Endothelial cell of umbilical vein (primary cell): Measurements from ENCODE around the gene MAL. TPM values are rescaled to one million over a fixed set of nuclear protein-coding genes. Genes with fewer than 3 reads are reported as not detected.

Experiments
- BruUV-seq: library from RNA; stranded (reverse); fragments of 400-500 nt; replicated peaks from 2 replicates; lab custom pipeline; 2021; lab: Mats Ljungman, UMichigan
- CTCF ChIA-PET: fragments of 300-600, 350-600 bp; sonication (Branson Sonifier 250); formaldehyde crosslinking; loops from one replicate; lab custom pipeline; 2021; ENCODE audit warnings: antibody characterized with exemption, inconsistent platforms; lab: Charles Lee
- POLR2A ChIA-PET: fragments of 300-600, 350-600 bp; sonication (Branson Sonifier 250); formaldehyde crosslinking; loops from one replicate; lab custom pipeline; 2021; ENCODE audit warnings: antibody characterized with exemption, inconsistent platforms; lab: Charles Lee
- DNase-seq: peaks from one replicate; pipeline ENCODE4 v3.0.0-alpha.2; 2011; ENCODE audit warnings: low read depth, low spot score
- FAIRE-seq: peaks from 2 replicates; lab custom pipeline; 2011; peaks lifted over from hg19 to GRCh38; lab: Jason Lieb, UNC
- H2AFZ ChIP-seq: 2 replicates; pipeline ENCODE4 v1.6.0; 2012; ENCODE audit warnings: low read depth, low read length, control low read depth, inconsistent platforms
- H3K27ac ChIP-seq: 2 replicates; pipeline ENCODE4 v1.5.1; 2011; ENCODE audit warnings: low read depth, mild to moderate bottlenecking, control low read depth, low read length, moderate library complexity; ENCODE audit not compliant: insufficient read depth
- H3K27me3 ChIP-seq, 2 experiments: 2 replicates each; pipeline versions ENCODE4 v1.6.0 to v1.6.1; 2011; ENCODE audit warnings: low read length in 2 of 2, mixed read lengths in 1 of 2; ENCODE audit not compliant: control insufficient read depth in 2 of 2, insufficient read depth in 2 of 2
- H3K36me3 ChIP-seq, 2 experiments: 2 replicates in 1 of 2; 3 replicates in 1 of 2; pipeline ENCODE4 v1.5.1; 2011; ENCODE audit warnings: low read length in 2 of 2, mild to moderate bottlenecking in 1 of 2, moderate library complexity in 1 of 2; ENCODE audit not compliant: control insufficient read depth in 2 of 2, insufficient read depth in 2 of 2; ENCODE audit errors: extremely low read depth in 1 of 2
- H3K4me1 ChIP-seq: 3 replicates; pipeline ENCODE4 v1.5.1; 2011; ENCODE audit warnings: mild to moderate bottlenecking, low read length; ENCODE audit not compliant: control insufficient read depth, insufficient read depth; ENCODE audit errors: extremely low read depth
- H3K4me2 ChIP-seq: 2 replicates; pipeline ENCODE4 v1.6.1; 2011; ENCODE audit warnings: low read length, control low read depth, mixed read lengths; ENCODE audit not compliant: insufficient read depth
- H3K4me3 ChIP-seq, 3 experiments: fragments of 200-600 bp in 1 of 3; sonication (generic), shearing (Covaris generic) in 1 of 3; replicated peaks in 1 of 3; 2 replicates each; pipeline ENCODE4 v1.5.1; 2011 to 2016; ENCODE audit warnings: control low read depth in 3 of 3, low read length in 3 of 3, mild to moderate bottlenecking in 2 of 3, inconsistent platforms in 1 of 3, low read depth in 1 of 3, moderate library complexity in 1 of 3; ENCODE audit not compliant: insufficient read depth in 1 of 3
- H3K79me2 ChIP-seq: 2 replicates; pipeline ENCODE4 v1.6.0; 2012; ENCODE audit warnings: low read length, inconsistent platforms; ENCODE audit not compliant: control insufficient read depth, insufficient read depth
- H3K9ac ChIP-seq: replicated peaks from 2 replicates; pipeline ENCODE3; 2011; ENCODE audit warnings: low read length, control low read depth; ENCODE audit not compliant: insufficient read depth; ENCODE audit errors: extremely low read depth
- H3K9me1 ChIP-seq: replicated peaks from 3 replicates; pipeline ENCODE4 v1.6.0; 2011; ENCODE audit warnings: mild to moderate bottlenecking, low read length; ENCODE audit not compliant: control insufficient read depth, insufficient read depth; ENCODE audit errors: extremely low read depth
- H3K9me3 ChIP-seq: replicated peaks from 2 replicates; pipeline ENCODE4 v1.5.1; 2012; ENCODE audit warnings: low read length, inconsistent platforms; ENCODE audit not compliant: control insufficient read depth, insufficient read depth
- H4K20me1 ChIP-seq: replicated peaks from 2 replicates; pipeline ENCODE3; 2011; ENCODE audit warnings: mild to moderate bottlenecking, low read length; ENCODE audit not compliant: control insufficient read depth, insufficient read depth; ENCODE audit errors: extremely low read depth
- CTCF ChIP-seq, 2 donors: IDR thresholded peaks; 1 replicate in 1 of 2; 2 replicates in 1 of 2; pipeline ENCODE4 v1.5.1; 2011; ENCODE audit warnings: low read length in 2 of 2, mild to moderate bottlenecking in 2 of 2, moderate library complexity in 2 of 2, control low read depth in 1 of 2, inconsistent platforms in 1 of 2, low read depth in 1 of 2; ENCODE audit not compliant: insufficient read depth in 1 of 2; ENCODE audit errors: extremely low read depth in 1 of 2
- EZH2 ChIP-seq: IDR thresholded peaks from 2 replicates; pipeline ENCODE4 v1.6.1; 2012; ENCODE audit warnings: borderline replicate concordance, low read depth, mild to moderate bottlenecking, moderate library complexity, low read length, inconsistent platforms; ENCODE audit not compliant: severe bottlenecking
- FOS ChIP-seq: IDR thresholded peaks from 2 replicates; pipeline ENCODE4 v1.6.1; 2011; ENCODE audit warnings: mild to moderate bottlenecking, low read length, moderate library complexity, borderline replicate concordance; ENCODE audit not compliant: insufficient read depth
- GATA2 ChIP-seq: IDR thresholded peaks from 2 replicates; pipeline ENCODE4 v1.7.0; 2011; ENCODE audit warnings: low read depth, mild to moderate bottlenecking, moderate library complexity, mixed read lengths, low read length; ENCODE audit not compliant: insufficient read length, insufficient read depth
- JUN ChIP-seq: IDR thresholded peaks from 2 replicates; pipeline ENCODE4 v1.6.1; 2011; ENCODE audit warnings: borderline replicate concordance, low read depth; ENCODE audit not compliant: insufficient read length, insufficient read depth
- MYC ChIP-seq: IDR thresholded peaks from one replicate; pipeline ENCODE4 v1.6.1; 2011; ENCODE audit warnings: mild to moderate bottlenecking, low read depth, low read length
- POLR2A ChIP-seq: IDR thresholded peaks from 2 replicates; pipeline ENCODE4 v1.6.1; 2012; ENCODE audit warnings: low read depth, mild to moderate bottlenecking, control low read depth, low read length
- POLR2AphosphoS5 ChIP-seq: IDR thresholded peaks from 2 replicates; pipeline ENCODE4 v1.6.1; 2012; ENCODE audit warnings: low read depth, mild to moderate bottlenecking, control low read depth, low read length, moderate library complexity; ENCODE audit not compliant: insufficient read depth
- dilution Hi-C: fragments of 300-500 bp; cut with MboI; formaldehyde crosslinking; loops from one replicate; pipeline ENCODE4 v1.15.0; 2019; ENCODE audit warnings: low sequenced_read_pairs; ENCODE audit not compliant: extremely low pct_ligation_motif_present
- intact Hi-C: fragments of 100-400 bp; cut with micrococcal nuclease; formaldehyde crosslinking; loops from one replicate; pipeline ENCODE4 v1.10.0; 2022
- polyA plus RNA-seq, 4 experiments: library from polyadenylated mRNA; depleted of rRNA in 3 of 4; stranded (reverse) in 3 of 4; unstranded in 1 of 4; fragments of >200 nt; gene quantifications; 2 replicates each; pipeline versions ENCODE4 v1.2.1 to v1.2.3, GENCODE V29; 2011 to 2012; ENCODE audit warnings: missing spikeins in 1 of 4
- total RNA-seq: library from RNA; stranded (reverse); gene quantifications from 2 replicates; pipeline ENCODE4 v1.2.3, GENCODE V29; 2021
- TF ChIP-seq, protein P1 (sequence below): IDR thresholded peaks from 2 replicates; pipeline ENCODE4 v1.6.1; 2011; ENCODE audit not compliant: insufficient read depth, insufficient read length

MAL gene
- total and polyA plus RNA-seq, 2 donors (not counting 3 experiments of a cell fraction or from before 2014, with no cell fraction given): not detected

DNA sequence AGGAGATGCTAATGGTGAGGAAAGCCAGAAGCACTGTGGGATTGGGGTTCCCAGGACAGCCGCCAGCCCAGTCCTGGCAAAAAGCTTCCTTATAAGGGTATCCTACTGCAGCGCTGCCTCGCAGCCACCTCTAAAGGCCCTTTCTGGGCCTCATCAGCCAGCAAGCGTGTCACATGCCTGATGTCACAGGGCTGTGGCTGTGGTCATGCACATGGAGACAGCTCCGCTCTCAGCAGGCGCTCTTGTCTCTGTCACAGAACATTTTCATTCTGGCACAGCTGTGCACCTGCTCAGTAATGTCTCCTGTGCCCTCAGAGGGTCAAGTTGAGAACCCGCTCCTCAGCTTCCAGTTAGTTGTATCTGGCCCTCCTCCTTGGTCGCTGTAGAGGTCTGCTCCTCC is 17.7 kb upstream of the MAL start:
- no peak overlapping the region for H2AFZ ChIP-seq
- H3K27me3 ChIP-seq: no peaks in the 10 kb centered on the region
- H3K9ac ChIP-seq: no peak overlapping the region
- H3K4me2 ChIP-seq: no peak overlapping the region
- H3K79me2 ChIP-seq: no peaks in the 10 kb centered on the region
- BruUV-seq: no TSS peak
- TF ChIP-seq POLR2A: no peak
- TF ChIP-seq JUN: no peak
- TF ChIP-seq FOS: no peak
- no peak for TF ChIP-seq EZH2
- no peak for TF ChIP-seq MYC
- TF ChIP-seq, protein P1, sequence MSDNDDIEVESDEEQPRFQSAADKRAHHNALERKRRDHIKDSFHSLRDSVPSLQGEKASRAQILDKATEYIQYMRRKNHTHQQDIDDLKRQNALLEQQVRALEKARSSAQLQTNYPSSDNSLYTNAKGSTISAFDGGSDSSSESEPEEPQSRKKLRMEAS: no peak
- TF ChIP-seq CTCF (IDR thresholded peaks at IDR 0.05; ENCODE audit: extremely low read depth in 1 of 2, insufficient read depth in 1 of 2, low read depth in 1 of 2, low read length in 2 of 2): no peak
- TF ChIP-seq POLR2AphosphoS5: no peak
- TF ChIP-seq GATA2: no peak
- FAIRE-seq (no peak), DNase-seq (no peak)
- intact Hi-C loops (no loop called here), dilution Hi-C loops (no loop called here)
- no peaks in the 10 kb centered on the region for H3K4me1 ChIP-seq
- no peak overlapping the region for H3K4me3 ChIP-seq
- H3K9me3 ChIP-seq: no peaks in the 10 kb centered on the region
- POLR2A ChIA-PET: no interaction called here
- no peaks in the 10 kb centered on the region for H3K36me3 ChIP-seq
- CTCF ChIA-PET: interaction anchor here (1.8 kb wide), 1 partner anchor 22 kb away, joined by 4 read pairs; no protein-coding TSS in a partner anchor
- no peaks in the 10 kb centered on the region for H3K9me1 ChIP-seq
- no peak overlapping the region for H3K27ac ChIP-seq
- H4K20me1 ChIP-seq: no peaks in the 10 kb centered on the region
